Measurements from ENCODE around the gene CDCA5. TPM values are rescaled to one million over a fixed set of nuclear protein-coding genes. Genes with fewer than 3 reads are reported as not detected.
A peak's percentile ranks its signal among the peaks of the same experiment; 100 is the strongest.

The CDCA5 gene
- total RNA-seq, 1 donor from 2014 or later, result 16.5 TPM

GRCh38 chr11:65040520-65040846 is 43.4 kb downstream of the CDCA5 start:
- H3K9me3 Mint-ChIP-seq, result no peaks in the 10 kb centered on the region
- no peaks in the 10 kb centered on the region for H3K27me3 Mint-ChIP-seq (ENCODE audit: low read depth)
- no peak for DNase-seq (ENCODE audit: low spot score in 2 of 2, unreplicated experiment in 2 of 2)
- TF ChIP-seq, protein P1, sequence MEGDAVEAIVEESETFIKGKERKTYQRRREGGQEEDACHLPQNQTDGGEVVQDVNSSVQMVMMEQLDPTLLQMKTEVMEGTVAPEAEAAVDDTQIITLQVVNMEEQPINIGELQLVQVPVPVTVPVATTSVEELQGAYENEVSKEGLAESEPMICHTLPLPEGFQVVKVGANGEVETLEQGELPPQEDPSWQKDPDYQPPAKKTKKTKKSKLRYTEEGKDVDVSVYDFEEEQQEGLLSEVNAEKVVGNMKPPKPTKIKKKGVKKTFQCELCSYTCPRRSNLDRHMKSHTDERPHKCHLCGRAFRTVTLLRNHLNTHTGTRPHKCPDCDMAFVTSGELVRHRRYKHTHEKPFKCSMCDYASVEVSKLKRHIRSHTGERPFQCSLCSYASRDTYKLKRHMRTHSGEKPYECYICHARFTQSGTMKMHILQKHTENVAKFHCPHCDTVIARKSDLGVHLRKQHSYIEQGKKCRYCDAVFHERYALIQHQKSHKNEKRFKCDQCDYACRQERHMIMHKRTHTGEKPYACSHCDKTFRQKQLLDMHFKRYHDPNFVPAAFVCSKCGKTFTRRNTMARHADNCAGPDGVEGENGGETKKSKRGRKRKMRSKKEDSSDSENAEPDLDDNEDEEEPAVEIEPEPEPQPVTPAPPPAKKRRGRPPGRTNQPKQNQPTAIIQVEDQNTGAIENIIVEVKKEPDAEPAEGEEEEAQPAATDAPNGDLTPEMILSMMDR (IDR thresholded peaks at IDR 0.05; ENCODE audit: unreplicated experiment), result no peak
- peaks cover 5% of the 10 kb centered on the region for H3K36me3 Mint-ChIP-seq
- peaks cover 14% of the 10 kb centered on the region for H3K4me1 Mint-ChIP-seq
- H3K27ac Mint-ChIP-seq, result peak overlapping the region; percentile 95
- H3K4me3 Mint-ChIP-seq, result peak overlapping the region; percentile 88

DNA sequence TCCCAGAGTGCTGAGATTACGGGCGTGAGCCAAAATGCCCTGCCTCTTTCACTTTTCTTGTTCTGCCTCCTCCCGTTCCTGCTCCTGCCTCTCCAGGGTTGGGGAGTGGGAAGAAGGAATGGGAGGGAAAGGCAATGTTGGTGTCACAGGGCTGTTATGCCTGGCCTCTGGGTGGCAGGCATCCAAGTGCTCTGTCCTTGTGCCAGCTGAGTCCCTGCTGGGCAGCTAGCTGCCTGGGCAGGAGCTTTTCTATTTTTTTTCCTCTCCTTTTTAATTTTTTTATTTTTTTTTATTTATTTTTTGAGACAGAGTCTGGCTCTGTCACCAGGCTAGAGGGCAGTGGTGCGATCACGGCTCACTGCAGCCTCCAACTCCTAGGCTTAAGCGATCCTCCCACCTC is 46.9 kb downstream of the CDCA5 start:
- Mint-ChIP-seq H3K27me3 (ENCODE audit: low read depth) (no peaks in the 10 kb centered on the region), H3K4me3 (no peak overlapping the region), H3K9me3 (no peaks in the 10 kb centered on the region), H3K36me3 (peaks cover 7% of the 10 kb centered on the region), H3K4me1 (peaks cover 6% of the 10 kb centered on the region), H3K27ac (no peak overlapping the region)
- DNase-seq (ENCODE audit: low spot score in 2 of 2, unreplicated experiment in 2 of 2), result no peak
- TF ChIP-seq, protein P1 (IDR thresholded peaks at IDR 0.05; ENCODE audit: unreplicated experiment), result no peak

GRCh38 chr11:65035579-65035978 is 48.3 kb downstream of the CDCA5 start:
- peaks cover 7% of the 10 kb centered on the region for H3K36me3 Mint-ChIP-seq
- no peaks in the 10 kb centered on the region for H3K27me3 Mint-ChIP-seq (ENCODE audit: low read depth)
- peaks cover 1% of the 10 kb centered on the region for H3K4me1 Mint-ChIP-seq
- H3K9me3 Mint-ChIP-seq, result no peaks in the 10 kb centered on the region
- TF ChIP-seq, protein P1 (IDR thresholded peaks at IDR 0.05; ENCODE audit: unreplicated experiment), result no peak
- H3K27ac Mint-ChIP-seq, result no peak overlapping the region
- no peak overlapping the region for H3K4me3 Mint-ChIP-seq
- no peak for DNase-seq (ENCODE audit: low spot score in 2 of 2, unreplicated experiment in 2 of 2)

- Mint-ChIP-seq H3K4me3 (no peak overlapping the region), H3K27ac (no peak overlapping the region), H3K4me1 (no peaks in the 10 kb centered on the region), H3K27me3 (ENCODE audit: low read depth) (no peaks in the 10 kb centered on the region), H3K9me3 (no peaks in the 10 kb centered on the region), H3K36me3 (peaks cover 7% of the 10 kb centered on the region)
- DNase-seq (ENCODE audit: low spot score in 2 of 2, unreplicated experiment in 2 of 2), result no peak
- TF ChIP-seq, protein P1 (IDR thresholded peaks at IDR 0.05; ENCODE audit: unreplicated experiment), result no peak
Measured at GRCh38 chr11:65034423-65034822, 49.4 kb downstream of the CDCA5 start.

DNA sequence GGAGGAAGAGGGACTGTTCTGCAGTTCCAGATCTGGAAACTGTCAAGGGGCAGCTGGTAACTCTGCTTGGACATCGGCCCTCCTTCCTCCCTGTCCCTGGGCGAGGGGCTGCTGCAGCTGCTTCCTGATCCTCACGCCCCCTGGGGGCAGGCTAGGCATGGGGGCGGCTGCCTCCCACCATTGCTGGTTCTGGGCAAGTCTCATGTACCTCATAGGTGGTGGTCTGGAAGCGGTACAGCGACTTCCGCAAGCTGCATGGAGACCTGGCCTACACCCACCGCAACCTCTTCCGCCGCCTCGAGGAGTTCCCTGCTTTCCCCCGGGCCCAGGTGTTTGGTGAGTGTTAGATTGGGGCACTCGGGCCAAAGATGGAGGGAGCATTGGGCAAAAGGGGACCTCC is 51.6 kb downstream of the CDCA5 start:
- no peaks in the 10 kb centered on the region for H3K27me3 Mint-ChIP-seq (ENCODE audit: low read depth)
- DNase-seq (ENCODE audit: low spot score in 2 of 2, unreplicated experiment in 2 of 2), result no peak
- no peak overlapping the region for H3K4me3 Mint-ChIP-seq
- TF ChIP-seq, protein P1 (IDR thresholded peaks at IDR 0.05; ENCODE audit: unreplicated experiment), result no peak
- no peaks in the 10 kb centered on the region for H3K9me3 Mint-ChIP-seq
- no peak overlapping the region for H3K27ac Mint-ChIP-seq
- peaks cover 7% of the 10 kb centered on the region for H3K36me3 Mint-ChIP-seq
- H3K4me1 Mint-ChIP-seq, result peaks cover 9% of the 10 kb centered on the region

Small RNA genes lying within 50 kb of the gene (microRNA-seq; reads per million reads assigned to microRNA genes)
- 1.8 reads per million for gene MIR6751

Other genes starting within 250 kb of the CDCA5 start
- 24.6 to 30.1 TPM (median 25.0 TPM) in 3 replicates for gene CDC42BPG, start 239.4 kb downstream of the CDCA5 start, total RNA-seq
- 84.9 to 94.5 TPM (median 86.8 TPM) in 3 replicates for gene EHD1, start 205.4 kb downstream of the CDCA5 start, total RNA-seq
- 29.8 to 32.9 TPM (median 31.7 TPM) in 3 replicates for gene ATG2A, start 166.8 kb downstream of the CDCA5 start, total RNA-seq
- 12.3 to 14.4 TPM (median 13.5 TPM) in 3 replicates for gene PPP2R5B, start 159.4 kb downstream of the CDCA5 start, total RNA-seq
- not detected in 3 replicates for gene GPHA2, start 148.1 kb downstream of the CDCA5 start, total RNA-seq
- not detected in 3 replicates for gene MAJIN, start 111.9 kb downstream of the CDCA5 start, total RNA-seq
- gene BATF2, start 87.1 kb downstream of the CDCA5 start, total RNA-seq, result 1.5 to 1.9 TPM (median 1.7 TPM) in 3 replicates
- gene ARL2, start 69.9 kb downstream of the CDCA5 start, total RNA-seq, result 79.9 to 87.3 TPM (median 84.4 TPM) in 3 replicates
- gene SNX15, start 56.6 kb downstream of the CDCA5 start, total RNA-seq, result 19.2 to 21.0 TPM (median 20.8 TPM) in 3 replicates
- gene SAC3D1, start 42.8 kb downstream of the CDCA5 start, total RNA-seq, result 15.3 to 16.3 TPM (median 16.1 TPM) in 3 replicates
- 1.2 to 1.8 TPM (median 1.5 TPM) in 3 replicates for gene NAALADL1, start 25.5 kb downstream of the CDCA5 start, total RNA-seq
- 43.4 to 46.2 TPM (median 45.7 TPM) in 3 replicates for gene ZFPL1, start 182 bp upstream of the CDCA5 start, total RNA-seq
- gene VPS51, start 12.2 kb upstream of the CDCA5 start, total RNA-seq, result 95.7 to 114 TPM (median 113 TPM) in 3 replicates
- 73.4 to 75.6 TPM (median 74.2 TPM) in 3 replicates for gene TM7SF2, start 27.8 kb upstream of the CDCA5 start, total RNA-seq
- 6.7 to 7.5 TPM (median 7.3 TPM) in 3 replicates for gene ZNHIT2, start 33.7 kb upstream of the CDCA5 start, total RNA-seq
- 710 to 765 TPM (median 760 TPM) in 3 replicates for gene FAU, start 38.1 kb upstream of the CDCA5 start, total RNA-seq
- 41.3 to 45.3 TPM (median 43.8 TPM) in 3 replicates for gene MRPL49, start 38.3 kb upstream of the CDCA5 start, total RNA-seq
- 45.4 to 52.6 TPM (median 47.8 TPM) in 3 replicates for gene SYVN1, start 50.5 kb upstream of the CDCA5 start, total RNA-seq
- not detected in 3 replicates for gene SPDYC, start 86.2 kb upstream of the CDCA5 start, total RNA-seq
- gene CAPN1, start 97.9 kb upstream of the CDCA5 start, total RNA-seq, result 176 to 196 TPM (median 192 TPM) in 3 replicates
- gene POLA2, start 177.9 kb upstream of the CDCA5 start, total RNA-seq, result 14.1 to 16.1 TPM (median 14.6 TPM) in 3 replicates
- 10.9 to 12.3 TPM (median 11.7 TPM) in 3 replicates for gene CDC42EP2, start 230.8 kb upstream of the CDCA5 start, total RNA-seq
- gene DPF2, start 249.8 kb upstream of the CDCA5 start, total RNA-seq, result 80.1 to 85.3 TPM (median 81.3 TPM) in 3 replicates